GM21447 (cell line): ENCODE data around the gene USP37.

Experiments used
- ATAC-seq: cut with Tn5 transposase; IDR thresholded peaks from one replicate; pipeline ENCODE4 v1.9.1; 2021; ENCODE audit not compliant: unreplicated experiment

The USP37 gene

DNA sequence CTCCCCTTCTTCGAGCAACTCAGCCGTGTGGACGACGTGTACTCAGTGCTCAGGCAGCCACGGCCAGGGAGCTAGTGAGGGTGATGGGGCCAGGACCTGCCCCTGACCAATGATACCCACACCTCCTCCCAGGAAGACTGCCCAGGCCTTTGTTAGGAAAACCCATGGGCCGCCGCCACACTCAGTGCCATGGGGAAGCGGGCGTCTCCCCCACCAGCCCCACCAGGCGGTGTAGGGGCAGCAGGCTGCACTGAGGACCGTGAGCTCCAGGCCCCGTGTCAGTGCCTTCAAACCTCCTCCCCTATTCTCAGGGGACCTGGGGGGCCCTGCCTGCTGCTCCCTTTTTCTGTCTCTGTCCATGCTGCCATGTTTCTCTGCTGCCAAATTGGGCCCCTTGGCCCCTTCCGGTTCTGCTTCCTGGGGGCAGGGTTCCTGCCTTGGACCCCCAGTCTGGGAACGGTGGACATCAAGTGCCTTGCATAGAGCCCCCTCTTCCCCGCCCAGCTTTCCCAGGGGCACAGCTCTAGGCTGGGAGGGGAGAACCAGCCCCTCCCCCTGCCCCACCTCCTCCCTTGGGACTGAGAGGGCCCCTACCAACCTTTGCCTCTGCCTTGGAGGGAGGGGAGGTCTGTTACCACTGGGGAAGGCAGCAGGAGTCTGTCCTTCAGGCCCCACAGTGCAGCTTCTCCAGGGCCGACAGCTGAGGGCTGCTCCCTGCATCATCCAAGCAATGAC is 163.6 kb downstream of the USP37 start:
- no peak for ATAC-seq

DNA sequence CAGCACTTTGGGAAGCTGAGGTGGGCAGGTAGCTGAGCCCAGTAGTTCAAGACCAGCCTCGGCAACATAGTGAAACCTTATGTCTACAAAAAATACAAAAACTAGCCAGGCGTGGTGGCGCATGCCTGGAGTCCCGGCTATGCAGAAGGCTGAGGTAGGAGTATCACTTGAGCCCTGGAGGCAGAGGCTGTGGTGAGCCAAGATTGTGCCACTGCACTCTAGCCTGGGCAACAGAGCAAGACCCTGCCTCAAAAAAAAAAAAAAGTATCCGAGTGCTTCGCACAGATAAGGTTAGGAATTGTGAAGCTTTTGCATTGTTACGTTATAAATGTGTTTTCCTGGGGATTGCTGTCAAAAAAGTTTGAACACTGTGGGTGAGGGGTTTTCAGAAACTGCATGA is 164.3 kb downstream of the USP37 start:
- ATAC-seq: no peak

- no peak for ATAC-seq
These were observed 165.2 kb downstream of the USP37 start for GRCh38 chr2:218402911-218403411.

DNA sequence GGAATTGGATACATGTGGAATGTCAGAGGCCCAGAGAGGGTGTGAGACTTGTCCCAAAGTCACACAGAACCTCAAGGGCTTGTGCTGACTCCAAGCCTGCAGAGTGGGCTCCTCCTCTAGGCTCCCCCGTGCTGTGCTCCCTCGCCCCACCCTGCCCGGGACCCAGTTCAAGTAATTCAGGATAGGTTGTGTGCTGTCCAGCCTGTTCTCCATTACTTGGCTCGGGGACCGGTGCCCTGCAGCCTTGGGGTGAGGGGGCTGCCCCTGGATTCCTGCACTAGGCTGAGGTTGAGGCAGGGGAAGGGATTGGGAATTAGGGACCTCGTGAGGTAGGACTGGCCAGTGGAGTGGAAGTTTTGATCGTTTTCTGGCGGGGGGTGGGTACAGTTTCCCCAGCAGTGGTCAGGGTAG is 165.7 kb downstream of the USP37 start:
- no peak for ATAC-seq

DNA sequence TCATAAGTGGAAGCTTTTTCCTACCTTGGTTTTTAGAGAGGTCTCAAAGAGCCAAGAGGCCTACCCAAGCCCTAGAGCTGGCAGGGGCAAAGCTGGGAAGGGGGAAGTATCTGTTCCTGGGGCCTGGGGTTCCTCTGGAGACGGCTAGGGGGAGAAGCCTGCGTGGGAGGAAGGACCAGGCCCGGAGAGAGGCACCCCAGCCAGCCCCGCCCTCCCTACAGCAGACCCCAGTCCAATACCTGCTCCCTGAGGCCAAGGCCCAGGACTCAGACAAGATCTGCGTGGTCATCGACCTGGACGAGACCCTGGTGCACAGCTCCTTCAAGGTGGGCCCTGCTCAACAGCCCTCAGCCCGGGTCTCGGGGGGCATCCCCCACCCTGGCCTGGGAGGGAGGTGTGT is 166.3 kb downstream of the USP37 start:
- ATAC-seq: no peak

GRCh38 chr2:218400930-218401881 is 166.9 kb downstream of the USP37 start:
- ATAC-seq: no peak
